HG02970 (cell line): ENCODE results near the gene PBX1.

Experiments used
- ATAC-seq: cut with Tn5 transposase; IDR thresholded peaks from one replicate; pipeline ENCODE4 v1.9.1; 2021; ENCODE audit warnings: mild to moderate bottlenecking, moderate library complexity, moderate number of reproducible peaks; ENCODE audit not compliant: unreplicated experiment, low FRiP score

The PBX1 gene

GRCh38 chr1:164886101-164886500 lies 327.1 kb downstream of the PBX1 start:
- no peak for ATAC-seq

DNA sequence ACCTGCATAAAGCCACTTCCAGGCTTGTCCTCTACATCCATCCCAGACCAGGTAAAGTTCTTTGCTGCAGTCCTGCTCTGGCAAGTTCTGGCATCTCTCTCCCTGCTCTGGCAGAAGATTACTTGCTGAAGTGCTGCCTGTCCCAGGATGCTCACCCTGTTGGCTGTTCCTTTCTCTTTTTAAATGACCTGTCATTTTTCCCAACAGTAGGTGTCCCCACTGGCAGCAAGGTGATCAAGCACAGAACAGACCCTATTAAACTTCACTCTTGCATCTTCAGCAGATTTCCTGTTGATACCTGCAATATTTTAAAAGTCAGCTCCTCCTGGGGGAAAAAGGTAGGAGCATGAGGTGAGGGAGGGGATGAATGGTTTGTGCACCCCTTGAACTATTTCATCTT lies 332.6 kb downstream of the PBX1 start:
- no peak for ATAC-seq

DNA sequence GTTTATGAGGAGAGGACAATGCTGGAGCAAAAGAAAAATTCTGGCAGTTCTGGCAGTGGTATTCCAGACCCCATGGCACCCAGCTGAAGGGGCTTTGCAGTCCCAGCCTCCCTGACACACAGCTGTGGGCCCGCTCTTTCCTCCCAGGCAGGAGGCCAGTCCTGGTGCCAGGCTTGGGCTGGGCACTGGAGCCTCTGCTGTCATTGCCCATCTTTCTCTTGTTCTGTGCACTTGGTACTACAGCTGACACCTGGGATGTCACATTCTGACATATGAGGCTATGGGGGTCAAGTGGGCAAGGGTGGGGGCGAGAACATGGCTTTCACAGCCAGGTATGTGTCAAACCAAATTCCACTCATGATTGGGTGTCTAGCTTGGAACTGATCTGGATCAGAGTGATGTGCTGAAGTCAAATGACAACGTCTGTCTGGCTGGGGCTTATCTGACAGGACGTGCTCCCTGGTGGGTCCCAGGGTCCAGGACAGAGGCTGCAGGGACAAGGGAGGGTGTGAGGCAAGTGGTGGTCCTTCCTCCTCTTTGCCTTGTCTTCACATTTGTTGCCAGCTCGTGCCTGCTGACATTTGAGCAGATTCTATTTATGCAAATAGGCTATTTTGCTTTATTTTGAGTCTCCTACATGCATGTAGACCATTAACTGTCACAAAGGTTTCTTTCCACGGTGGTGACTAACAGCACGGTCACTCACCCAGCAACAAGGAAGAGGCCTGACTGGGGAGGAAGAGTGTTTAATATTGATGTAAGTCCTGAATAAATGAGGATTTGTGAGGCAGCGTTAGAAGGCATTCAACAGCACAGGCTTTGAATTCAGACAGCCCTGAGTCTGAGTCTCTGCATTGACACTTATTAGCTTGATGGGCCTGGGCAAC lies 336.3 kb downstream of the PBX1 start:
- no peak for ATAC-seq

GRCh38 chr1:164901031-164901430 lies 342.0 kb downstream of the PBX1 start:
- no peak for ATAC-seq
